Fibroblast of skin of scalp (primary cell): ENCODE data around the gene TOR4A. TPM values are rescaled to one million over a fixed set of nuclear protein-coding genes. Genes with fewer than 3 reads are reported as not detected.

ENCODE experiments used
- DNase-seq: peaks from one replicate; pipeline ENCODE4 v3.0.0-alpha.2; 2013
- polyA plus RNA-seq, 2 experiments: library from polyadenylated mRNA; unstranded; fragments of 120-200 nt; gene quantifications; one replicate each; pipeline ENCODE4 v1.2.1, GENCODE V29; 2013; ENCODE audit not compliant: insufficient read length in 2 of 2

Gene TOR4A
- polyA plus RNA-seq (2013, experiment 1 of 2; ENCODE audit: insufficient read length) = 0.22 TPM
- 0.37 TPM for polyA plus RNA-seq (2013, experiment 2 of 2; ENCODE audit: insufficient read length)

- peak; percentile 35 for DNase-seq
These were observed at the start of gene TOR4A for GRCh38 chr9:137277329-137278041. Gene TOR4A (plus strand): TSS chr9:137277726. CDS start chr9:137278690, 964 bp downstream.

DNA sequence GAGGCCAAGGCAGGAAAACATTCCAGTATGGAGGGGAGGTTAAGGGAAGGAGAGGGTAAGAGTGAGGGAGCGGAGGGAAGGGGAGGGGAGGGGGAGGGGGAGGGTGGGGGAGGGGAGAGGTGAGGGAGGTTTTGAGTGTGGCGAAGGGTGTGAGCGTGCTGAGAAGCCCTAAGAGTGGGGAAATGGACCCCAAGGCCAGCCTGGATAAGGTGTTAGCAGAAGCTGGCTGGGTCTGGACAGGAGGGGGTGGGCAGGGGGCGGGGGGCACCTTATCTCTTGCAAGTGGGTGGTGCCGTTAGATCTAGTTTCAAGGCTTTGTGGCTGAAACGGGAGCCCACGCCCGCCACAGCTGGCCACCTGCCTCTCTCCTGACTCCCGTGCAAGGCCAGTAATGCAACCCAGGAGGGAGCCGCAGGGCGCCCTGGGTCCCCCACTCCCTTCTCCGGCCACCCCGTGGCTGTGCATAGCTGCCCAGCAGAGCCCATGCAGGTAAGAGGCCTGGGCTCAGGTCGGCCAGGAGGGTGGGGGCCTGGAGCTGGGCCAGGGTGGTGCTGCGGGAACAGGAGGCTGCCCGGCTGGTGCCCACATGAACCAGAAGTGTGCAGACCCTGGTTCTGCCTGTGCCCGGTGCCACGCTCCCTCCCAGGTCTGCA, 49.5 kb upstream of the TOR4A start:
- DNase-seq = no peak

GRCh38 chr9:137228506-137228967, 49.0 kb upstream of the TOR4A start:
- DNase-seq = no peak

DNA sequence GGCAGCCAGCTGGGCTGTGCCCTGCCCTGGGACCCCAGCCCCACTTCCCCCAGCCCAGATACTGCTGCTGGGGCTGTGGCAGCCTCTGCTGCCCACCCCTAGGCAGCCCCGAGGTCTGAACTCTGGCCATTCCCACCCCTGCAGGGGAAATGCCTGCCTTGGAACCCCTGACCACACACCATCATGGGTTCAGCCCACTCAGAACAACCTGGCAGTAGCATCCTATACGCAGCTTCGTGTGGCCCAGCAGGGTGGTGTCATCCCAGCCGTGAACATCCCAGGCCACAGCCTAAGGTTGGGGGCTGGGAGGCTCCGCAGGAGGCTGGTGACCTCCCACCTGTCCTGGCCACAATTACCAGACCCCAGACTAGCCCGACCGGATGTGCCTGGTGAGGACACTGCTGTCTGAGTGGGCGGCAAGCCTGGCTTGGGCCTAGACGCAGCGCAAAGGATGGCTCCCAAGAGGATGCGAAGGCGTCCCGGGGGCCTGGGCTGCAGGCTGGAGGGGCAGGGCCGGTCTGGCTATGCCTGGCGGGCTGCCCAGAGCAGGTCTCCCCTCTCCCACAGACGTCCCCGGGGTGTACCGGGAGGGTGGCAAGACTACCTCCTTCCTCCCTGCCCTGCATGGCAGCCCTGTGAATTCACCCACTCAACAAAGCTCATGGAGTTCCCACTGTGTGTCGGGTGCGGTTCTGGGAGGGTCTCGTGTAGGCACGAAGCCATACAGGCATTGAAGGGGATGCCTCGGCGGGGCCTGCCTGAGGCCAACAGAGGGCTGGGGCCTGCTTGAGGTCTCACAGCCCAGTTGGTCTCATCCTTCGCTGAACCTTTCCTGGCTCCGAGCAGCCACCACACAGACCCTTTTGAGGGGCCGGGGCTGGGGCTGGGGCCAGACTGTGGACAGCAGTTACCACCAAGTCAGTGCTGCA, 48.3 kb upstream of the TOR4A start:
- no peak for DNase-seq

- no peak for DNase-seq
These were observed 47.4 kb upstream of the TOR4A start for GRCh38 chr9:137229903-137230704.

DNA sequence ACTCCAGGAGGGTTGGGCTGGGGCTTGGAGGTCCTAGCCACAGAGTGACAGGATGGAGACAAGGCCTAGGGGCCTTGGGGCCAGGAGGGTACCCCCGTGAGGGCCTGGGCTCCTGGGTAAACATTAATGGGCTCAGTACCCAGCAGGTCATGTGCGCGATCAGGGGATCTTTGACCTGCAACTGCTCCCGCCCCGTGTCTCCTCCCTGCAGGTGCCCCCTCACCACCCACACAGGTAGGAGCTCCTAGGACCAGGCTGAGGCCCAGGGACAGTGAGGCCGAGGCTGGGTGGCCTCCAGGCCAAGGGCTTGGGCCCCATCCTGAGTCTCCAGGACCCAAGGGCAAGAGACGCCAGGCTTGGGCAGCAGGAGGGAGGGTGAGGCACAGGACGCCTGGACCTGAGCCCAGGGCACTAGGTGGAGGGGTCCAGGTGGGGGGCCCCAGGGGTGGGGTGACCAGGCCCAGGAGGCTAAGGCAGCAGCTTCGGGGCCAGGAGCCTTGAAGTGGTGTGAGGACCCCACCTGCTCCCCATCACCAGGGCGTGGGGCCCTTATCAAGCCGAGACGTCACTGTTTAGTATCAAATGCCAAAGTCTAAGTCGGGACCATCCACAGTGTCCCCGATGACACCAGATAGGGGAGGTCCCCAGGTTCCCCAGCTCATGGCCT, 46.7 kb upstream of the TOR4A start, which contains the start of gene SLC34A3:
Gene SLC34A3, plus strand, starts transcription at position 197 of the 667 bp plus-strand sequence. CDS start 802 bp downstream, outside the sequence.
- no peak for DNase-seq

DNA sequence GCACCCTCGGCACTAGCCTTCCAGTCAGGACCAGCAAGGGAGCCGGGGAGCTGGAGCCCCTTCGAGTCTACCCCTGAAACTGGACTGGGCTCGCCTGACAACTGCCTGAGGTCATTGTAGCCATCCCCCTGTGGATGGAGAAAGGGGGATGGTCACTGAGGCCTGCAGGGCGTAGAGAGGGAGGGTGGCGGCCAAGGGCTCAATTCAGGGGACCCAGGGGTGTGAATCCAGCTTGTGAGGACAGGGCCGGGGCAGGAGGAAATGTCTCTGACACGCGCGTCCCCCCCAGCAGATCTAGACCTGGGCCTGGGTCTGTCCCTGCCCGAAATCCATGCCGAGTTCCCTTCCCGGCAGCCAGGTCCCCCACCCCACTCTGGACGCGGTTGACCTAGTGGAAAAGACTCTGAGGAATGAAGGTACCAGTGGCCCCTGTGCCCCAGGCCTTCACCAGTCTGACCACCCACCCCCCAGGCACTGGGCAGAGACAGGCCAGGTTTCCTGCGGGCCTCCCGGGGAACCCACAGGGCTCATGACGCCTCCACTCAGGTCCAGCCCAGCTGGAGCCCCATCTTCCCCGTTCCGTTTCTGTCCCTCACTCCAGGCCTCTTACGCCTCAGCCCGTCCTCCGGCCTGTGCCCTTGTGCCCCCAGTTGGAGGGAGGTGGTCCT, 46.0 kb upstream of the TOR4A start:
- DNase-seq = no peak

DNA sequence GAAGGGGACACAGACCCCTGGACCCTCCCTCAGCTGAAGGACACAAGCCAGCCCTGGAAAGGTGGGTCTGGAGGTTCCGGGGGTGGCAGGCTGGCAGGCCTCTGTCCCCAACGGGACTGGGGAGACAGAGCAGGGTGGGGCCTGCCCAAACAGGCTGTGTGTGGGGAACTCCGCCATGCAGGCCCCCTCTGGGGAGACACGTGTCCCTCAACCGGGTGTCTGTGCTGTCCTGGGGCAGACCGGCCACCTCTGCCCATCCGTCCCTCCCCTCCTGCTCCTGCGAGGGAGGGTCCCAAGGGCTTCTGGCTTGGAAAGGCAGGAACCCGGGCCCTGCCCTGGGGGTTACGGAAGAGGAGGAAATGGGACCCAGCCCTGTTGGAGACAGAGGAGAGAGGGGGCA, 45.4 kb upstream of the TOR4A start:
- DNase-seq = no peak

DNA sequence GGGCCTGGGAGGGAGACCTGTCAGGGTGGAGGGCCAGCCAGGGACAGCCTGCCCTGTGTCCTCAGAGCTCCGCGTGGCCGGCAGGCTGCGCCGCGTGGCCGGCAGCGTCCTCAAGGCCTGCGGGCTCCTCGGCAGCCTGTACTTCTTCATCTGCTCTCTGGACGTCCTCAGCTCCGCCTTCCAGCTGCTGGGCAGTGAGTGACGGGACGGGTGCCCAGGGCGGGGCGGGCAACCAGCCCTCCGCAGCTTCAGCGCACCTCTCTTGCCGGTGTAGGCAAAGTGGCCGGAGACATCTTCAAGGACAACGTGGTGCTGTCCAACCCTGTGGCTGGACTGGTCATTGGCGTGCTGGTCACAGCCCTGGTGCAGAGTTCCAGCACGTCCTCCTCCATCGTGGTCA, 45.0 kb upstream of the TOR4A start:
- DNase-seq = no peak

GRCh38 chr9:137233143-137233980, 44.2 kb upstream of the TOR4A start:
- no peak for DNase-seq

DNA sequence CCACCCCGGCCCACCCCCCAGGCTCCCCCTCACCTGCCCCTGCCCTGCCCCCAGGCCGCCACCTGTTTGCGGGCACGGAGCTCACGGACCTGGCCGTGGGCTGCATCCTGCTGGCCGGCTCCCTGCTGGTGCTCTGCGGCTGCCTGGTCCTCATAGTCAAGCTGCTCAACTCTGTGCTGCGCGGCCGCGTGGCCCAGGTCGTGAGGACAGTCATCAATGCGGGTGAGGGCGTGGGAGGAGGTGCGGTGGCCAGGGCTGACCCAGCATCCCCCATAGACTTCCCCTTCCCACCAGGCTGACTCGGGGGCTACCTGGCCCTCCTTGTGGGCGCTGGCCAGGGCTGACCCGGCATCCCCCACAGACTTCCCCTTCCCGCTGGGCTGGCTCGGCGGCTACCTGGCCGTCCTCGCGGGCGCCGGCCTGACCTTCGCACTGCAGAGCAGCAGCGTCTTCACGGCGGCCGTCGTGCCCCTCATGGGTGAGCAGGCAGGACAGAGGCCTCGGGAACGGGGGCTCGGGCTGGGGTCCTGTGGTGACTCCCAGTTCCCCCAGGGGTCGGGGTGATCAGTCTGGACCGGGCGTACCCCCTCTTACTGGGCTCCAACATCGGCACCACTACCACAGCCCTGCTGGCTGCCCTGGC, 43.4 kb upstream of the TOR4A start:
- DNase-seq = no peak

DNA sequence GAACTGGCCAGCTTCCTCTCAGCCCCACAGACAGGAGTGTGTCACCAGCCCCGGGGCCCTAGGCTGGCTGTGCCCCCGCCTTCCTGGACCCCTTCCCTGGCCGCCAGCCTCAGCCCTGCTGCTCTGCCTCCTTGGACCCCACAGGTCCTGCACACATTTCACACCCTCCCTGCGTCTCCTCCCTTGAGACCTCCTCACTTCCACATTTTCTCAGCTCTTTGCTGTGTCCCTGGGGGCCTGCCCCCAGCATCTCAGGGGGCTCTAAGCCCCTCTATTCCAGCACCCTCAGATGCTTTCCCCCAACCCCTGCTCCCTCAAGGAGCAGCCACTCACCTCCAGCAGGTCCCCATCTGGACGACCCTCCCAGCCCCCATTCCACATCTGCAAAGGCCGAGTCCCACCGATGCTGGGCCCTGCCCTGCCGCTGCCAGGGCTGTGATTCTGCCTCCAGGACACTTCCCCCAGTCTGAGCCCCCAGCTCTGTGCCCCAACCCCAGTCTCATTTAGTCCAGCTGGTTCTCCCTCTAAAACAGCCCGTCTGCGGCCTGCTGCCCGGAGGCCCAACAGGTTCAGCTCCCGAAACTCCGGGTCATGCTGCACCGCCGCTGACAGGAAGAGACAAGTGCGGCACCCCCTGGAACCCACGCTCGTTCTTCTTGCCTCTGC, 42.6 kb upstream of the TOR4A start:
- no peak for DNase-seq

- no peak for DNase-seq
These were observed 41.9 kb upstream of the TOR4A start for GRCh38 chr9:137235424-137236237.

DNA sequence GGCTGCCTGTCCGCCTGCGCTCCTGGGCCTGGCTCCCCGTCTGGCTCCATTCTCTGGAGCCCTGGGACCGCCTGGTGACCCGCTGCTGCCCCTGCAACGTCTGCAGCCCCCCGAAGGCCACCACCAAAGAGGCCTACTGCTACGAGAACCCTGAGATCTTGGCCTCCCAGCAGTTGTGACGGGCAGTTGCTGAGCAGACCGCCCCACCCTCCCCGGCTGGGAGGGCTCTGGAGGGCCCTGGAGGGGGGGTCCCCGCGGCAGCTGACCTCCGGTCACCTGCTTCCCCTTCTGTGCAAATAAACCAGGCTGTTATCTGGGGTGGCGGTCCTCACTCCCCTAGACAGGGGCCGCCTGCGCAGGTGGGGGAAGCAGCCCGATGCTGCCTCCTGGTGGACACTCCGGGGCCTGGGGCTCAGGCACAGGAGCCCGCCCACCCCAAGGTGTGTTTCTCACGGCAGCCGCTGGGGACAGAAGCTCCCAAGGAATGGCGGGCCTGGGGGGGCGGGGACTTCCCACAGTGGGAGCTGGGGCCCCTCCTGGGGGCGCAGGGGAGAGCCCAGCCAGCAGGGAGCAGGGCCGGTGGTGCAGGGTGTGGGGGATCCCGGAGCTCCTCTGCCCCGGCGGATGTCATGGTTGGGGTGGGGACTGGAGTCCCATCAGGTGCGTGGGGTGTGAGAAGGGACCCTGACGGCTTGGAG, 41.1 kb upstream of the TOR4A start:
- DNase-seq = peak; percentile 76

GRCh38 chr9:137236936-137237421, 40.5 kb upstream of the TOR4A start:
- no peak for DNase-seq

GRCh38 chr9:137237759-137238726, 39.5 kb upstream of the TOR4A start:
- DNase-seq = no peak
